Fibroblast of lung (primary cell): Measurements from ENCODE around the gene CPNE6.

ENCODE experiments used
- CTCF ChIP-seq, 2 donors: IDR thresholded peaks in 1 of 2; conservative IDR thresholded peaks in 1 of 2; 1 replicate in 1 of 2; 2 replicates in 1 of 2; pipeline ENCODE4 v1.5.1; 2011 to 2012; ENCODE audit warnings: low read length in 2 of 2, control low read depth in 1 of 2, inconsistent platforms in 1 of 2, low read depth in 1 of 2, mild to moderate bottlenecking in 1 of 2
- EZH2 ChIP-seq: IDR thresholded peaks from 2 replicates; pipeline ENCODE4 v1.5.1; 2012; ENCODE audit warnings: low read length, control low read depth, mild to moderate bottlenecking; ENCODE audit errors: missing control alignments

DNA sequence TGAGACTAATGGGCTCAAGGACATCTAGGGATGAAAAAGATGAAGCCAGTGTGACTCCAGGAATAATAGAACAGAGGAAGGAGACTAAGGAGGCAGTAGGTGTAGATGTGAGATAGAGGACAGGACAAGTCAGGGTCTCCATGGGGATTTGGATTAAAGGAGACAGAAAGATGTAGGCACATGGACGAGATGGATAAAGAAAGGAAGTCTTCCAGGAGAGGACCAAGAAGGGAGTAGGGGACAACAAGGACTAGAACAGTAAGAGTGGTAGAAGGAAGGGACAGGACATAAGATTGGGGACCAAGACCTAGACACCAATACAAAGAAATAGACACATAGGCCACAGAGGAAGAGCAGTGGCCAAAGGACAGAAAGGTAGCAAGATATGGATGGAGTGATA, 15.6 kb downstream of the CPNE6 start:
- no peak for TF ChIP-seq CTCF (conservative IDR thresholded peaks at IDR 0.05 in 1 of 2, IDR thresholded peaks at IDR 0.05 in 1 of 2; ENCODE audit: low read depth in 1 of 2, low read length in 2 of 2)
- no peak for TF ChIP-seq EZH2
